ENCODE measurements around the gene ACER3. TPM values are rescaled to one million over a fixed set of nuclear protein-coding genes. Genes with fewer than 3 reads are reported as not detected.
"Not testable (repeated sequence)": the region's sequence is repeated elsewhere in the genome, so short reads cannot be mapped to it uniquely, and the experiment has no call there.

The ACER3 gene
- total RNA-seq, 1 donor from 2014 or later: 11.7 TPM

GRCh38 chr11:76872959-76873827 lies 12.5 kb downstream of the ACER3 start:
- DNase-seq (ENCODE audit: low read depth, low spot score): no peak

DNA sequence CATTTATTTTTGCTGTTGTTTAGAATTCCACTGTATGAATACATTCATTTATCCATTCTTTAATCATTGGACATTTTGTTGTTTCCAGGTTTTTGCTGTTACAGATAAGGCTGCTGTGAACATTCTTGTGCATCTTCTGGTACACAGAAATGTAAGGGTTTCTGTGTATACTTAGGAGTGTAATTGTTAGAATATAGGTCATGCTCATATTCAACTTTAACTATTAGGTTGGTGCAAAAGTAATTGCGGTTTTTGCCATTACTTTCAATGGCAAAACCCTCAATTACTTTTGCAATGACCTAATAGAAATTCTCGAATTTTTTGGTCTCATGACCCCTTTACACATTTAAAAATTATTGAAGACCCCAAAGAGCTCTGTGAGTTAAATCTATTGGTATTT lies 17.3 kb downstream of the ACER3 start:
- DNase-seq (ENCODE audit: low read depth, low spot score): no peak

DNA sequence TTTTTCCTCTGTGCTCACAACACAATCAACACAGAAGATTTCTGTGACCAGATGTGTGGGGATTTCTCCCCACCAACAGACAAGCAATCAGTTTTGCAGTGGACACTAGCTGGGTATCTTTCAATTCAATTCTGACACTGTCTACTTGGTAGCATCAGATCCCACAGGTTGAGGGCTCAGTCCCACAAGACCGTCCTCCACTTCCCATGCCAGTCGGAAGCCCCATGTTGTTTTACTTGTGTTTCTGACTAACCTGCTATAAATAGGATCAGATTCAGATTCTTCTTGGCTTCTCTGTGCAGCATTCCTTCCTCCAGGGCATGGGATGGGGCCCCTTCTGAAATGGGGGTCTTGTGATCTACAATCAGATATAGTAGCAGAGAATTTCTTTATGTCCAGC lies 19.6 kb downstream of the ACER3 start:
- DNase-seq (ENCODE audit: low read depth, low spot score): no peak

GRCh38 chr11:76880956-76881355 lies 20.2 kb downstream of the ACER3 start:
- no peak for DNase-seq (ENCODE audit: low read depth, low spot score)

DNA sequence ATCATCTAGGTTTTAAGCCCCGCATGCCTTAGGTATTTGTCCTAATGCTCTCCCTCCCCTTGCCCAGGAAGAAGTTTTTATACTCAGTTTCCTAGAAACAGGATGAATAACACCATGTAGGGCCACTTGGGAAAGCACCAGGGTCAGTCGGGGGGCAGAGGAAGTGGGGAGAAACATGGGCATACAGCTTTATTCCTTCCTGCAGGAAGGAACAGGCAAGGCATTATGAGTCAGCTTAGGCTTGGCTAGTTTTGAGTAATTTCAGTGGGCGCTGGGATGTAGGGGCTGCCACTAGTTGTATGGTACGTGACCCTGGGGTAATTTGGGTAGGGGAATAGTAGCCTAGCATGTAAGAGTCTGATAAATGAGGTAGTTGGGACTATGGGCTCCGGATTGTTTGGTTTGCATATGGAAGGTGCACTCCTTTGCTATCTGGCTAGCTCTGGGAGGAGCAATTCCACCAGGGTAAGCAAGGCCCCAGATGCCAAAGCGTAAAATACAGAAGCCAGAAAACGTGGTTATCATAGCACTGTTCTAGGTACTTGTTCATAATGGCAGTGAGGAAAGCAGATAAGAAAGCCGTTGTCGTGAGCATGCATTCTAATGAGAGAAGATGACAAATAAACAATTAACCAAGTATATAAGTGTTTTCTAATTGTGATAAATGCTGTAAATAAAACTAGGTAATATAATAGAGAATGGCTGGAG lies 24.8 kb downstream of the ACER3 start:
- peak; percentile 83 for DNase-seq (ENCODE audit: low read depth, low spot score)

DNA sequence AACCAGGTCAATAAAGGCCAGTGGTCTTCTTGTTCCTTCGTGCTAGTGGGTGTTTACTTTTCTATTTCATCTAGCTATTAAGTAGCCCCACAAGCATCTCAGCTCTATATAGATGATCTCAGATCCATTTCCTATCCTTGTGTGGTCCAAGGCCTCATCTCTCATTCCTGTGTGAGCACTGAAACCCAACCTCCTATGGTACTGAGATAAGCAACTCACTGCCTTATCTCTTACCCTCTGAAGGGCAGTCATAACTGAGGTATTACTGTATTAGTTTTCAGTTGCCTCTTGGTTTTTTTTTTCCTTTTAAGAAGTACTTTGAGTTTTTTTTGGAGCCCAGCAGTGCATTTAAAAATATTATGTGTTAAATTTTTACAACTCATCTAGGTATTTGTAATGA lies 28.3 kb downstream of the ACER3 start:
- no peak for DNase-seq (ENCODE audit: low read depth, low spot score)

DNA sequence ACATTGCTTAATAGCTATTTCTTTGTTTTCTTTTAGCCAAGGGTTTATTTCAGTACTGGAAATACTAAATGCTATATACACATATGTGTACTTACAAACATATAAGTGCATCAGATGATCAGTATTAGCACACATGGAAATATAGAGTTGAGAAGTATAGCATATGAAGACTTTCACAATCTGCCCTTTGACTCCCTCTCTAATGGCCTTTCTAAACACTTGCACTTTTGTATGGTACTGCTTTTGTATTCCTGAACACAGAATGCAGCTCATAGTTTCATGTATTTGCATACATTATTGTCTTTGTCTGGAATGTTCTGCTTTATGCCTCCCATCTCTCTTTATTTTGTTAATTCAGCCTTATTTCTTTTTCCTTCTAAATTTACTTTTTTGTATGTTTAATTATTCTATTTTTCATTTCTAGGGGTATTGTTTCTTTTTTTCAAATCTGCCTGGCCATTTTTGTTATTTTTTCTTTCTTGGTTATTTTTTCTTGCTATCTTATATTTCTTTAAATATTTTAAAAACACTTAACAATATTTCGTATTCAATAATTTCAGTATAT lies 28.8 kb downstream of the ACER3 start:
- DNase-seq (ENCODE audit: low read depth, low spot score): no peak

GRCh38 chr11:76890329-76890728 lies 29.6 kb downstream of the ACER3 start:
- DNase-seq (ENCODE audit: low read depth, low spot score): no peak

DNA sequence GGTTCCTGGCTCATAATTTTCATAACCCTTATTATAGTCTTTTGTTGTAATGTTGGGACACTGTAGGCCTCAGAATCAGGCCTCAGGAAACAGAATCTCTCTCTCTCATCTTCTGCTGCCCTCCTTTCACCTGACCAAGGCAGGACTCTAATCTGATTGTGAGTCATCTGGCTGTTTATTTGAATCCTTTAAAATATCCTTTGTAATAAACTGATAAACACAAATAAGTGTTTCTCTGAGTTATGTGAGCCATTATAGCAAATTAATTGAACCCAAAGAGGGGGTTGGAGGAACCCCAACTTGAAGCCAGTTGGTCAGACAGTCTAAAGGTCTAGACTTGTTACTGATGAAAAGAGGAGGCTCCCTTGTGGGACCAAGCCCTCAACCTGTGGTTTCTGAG lies 30.6 kb downstream of the ACER3 start:
- no peak for DNase-seq (ENCODE audit: low read depth, low spot score)

GRCh38 chr11:76891793-76892192 lies 31.1 kb downstream of the ACER3 start:
- no peak for DNase-seq (ENCODE audit: low read depth, low spot score)

DNA sequence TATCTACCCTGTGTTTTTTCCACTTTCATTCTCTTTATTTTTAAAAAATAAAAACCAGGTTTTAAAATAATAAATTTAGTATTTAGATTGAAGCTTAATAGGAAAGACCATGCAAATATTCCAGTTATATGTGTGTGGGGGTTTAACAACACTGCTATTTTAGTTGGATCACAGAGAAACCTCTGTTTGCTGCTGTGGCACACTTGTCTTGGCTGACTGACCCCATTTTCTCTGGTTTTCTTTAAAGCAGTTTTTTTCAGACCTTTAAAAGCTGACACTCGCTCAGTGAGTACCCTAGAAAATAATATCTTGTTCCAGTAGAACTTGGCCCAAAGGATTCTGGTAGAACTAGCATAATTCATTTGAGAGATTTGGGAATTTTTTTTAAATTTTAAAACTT lies 31.6 kb downstream of the ACER3 start:
- no peak for DNase-seq (ENCODE audit: low read depth, low spot score)

GRCh38 chr11:76897233-76897632 lies 36.5 kb downstream of the ACER3 start:
- no peak for DNase-seq (ENCODE audit: low read depth, low spot score)

DNA sequence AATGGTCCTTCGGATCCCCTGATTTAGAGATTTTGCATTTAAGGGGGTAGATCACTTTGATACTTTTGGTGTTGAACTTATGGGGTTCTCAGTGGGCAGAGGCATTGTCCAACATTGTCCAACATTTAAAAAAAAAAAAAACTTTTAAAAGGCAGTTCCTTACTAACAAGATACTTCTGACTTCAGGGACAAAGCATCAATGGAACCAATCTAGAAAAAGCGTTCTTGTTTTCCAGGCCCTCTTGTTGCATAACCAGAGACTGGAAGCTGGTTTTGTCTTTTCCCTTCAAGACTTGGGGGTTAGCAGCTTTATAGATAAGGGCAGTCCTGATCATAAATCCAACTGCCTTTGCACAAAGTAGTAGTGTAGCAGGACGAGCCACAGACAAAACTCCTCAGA lies 40.4 kb downstream of the ACER3 start:
- no peak for DNase-seq (ENCODE audit: low read depth, low spot score)

GRCh38 chr11:76901622-76902021 lies 40.9 kb downstream of the ACER3 start:
- not testable (repeated sequence) for DNase-seq (ENCODE audit: low read depth, low spot score)

GRCh38 chr11:76902121-76903014 lies 41.6 kb downstream of the ACER3 start:
- no peak for DNase-seq (ENCODE audit: low read depth, low spot score)

DNA sequence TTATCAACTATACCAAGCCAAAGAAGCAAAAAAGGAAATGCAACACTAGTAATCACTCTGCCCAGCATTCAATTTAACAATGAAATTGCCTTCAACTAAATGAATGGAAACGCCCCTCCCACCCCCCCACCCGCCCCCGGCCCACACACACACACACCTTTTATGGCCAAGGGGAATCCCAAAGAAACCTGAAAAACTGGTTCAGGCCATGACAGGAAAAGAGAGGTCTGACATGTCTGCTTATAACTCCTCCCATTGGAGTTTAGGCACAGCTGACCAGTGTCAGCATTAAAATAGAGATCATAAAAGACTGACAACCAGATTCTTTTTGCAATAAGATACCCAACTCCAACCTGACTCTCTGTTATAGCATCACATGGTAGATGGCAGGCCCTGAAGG lies 42.6 kb downstream of the ACER3 start:
- no peak for DNase-seq (ENCODE audit: low read depth, low spot score)

GRCh38 chr11:76910620-76911414 lies 50.1 kb downstream of the ACER3 start:
- DNase-seq (ENCODE audit: low read depth, low spot score): no peak

DNA sequence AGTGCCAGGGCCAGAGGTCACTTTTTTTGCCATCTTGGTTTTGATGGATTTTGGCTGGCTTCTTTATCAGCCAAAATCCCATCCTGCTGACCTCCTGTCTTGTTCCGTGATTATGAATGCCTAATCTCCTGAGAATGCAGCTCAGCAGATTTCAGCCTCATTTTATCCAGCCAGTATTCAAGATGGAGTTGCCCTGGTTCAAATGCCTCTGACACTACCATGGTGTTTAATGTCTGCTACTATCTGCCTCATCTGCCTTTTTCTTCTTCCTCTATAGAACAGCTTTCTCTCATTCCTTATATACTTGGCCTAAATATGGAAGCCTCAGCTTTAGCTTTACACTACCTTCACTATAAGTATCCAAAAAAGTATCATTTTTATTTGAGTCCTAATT lies 50.7 kb downstream of the ACER3 start:
- no peak for DNase-seq (ENCODE audit: low read depth, low spot score)

GRCh38 chr11:76916712-76917111 lies 56.0 kb downstream of the ACER3 start:
- DNase-seq (ENCODE audit: low read depth, low spot score): no peak

DNA sequence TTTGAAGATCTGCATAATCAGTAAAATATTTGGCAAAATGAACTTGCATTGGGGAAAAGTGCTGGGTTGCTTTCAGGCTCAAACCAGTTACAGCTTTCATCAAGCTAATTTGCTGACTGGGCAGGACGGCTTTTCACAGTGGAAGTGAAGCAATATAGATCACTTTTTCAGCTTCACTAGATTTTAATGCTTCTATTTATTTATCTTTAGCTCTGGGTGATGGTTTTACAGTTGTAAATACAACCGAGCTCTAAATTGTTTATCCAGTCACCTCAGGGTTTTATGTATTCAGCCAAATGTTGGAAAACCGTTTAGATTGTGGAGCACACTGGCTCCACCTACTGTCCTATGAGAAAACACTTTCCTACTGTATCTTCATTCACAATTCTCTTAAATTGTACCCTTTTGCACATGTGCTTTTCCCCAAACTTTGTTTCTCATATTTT lies 58.2 kb downstream of the ACER3 start:
- peak; percentile 20 for DNase-seq (ENCODE audit: low read depth, low spot score)

- DNase-seq (ENCODE audit: low read depth, low spot score): no peak
These were observed 58.7 kb downstream of the ACER3 start for GRCh38 chr11:76919467-76919866.
